Activated CD8-positive, alpha-beta memory T cell treated with anti-CD3 and anti-CD28 coated beads, Interleukin-2, amount 10 ng/mL, durations not matched to agents 7 days and 5 days (primary cell): Measurements from ENCODE around the gene PIK3R4. TPM values are rescaled to one million over a fixed set of nuclear protein-coding genes. Genes with fewer than 3 reads are reported as not detected.

Experiments
- ATAC-seq: fragments of 150-1000 bp; cut with Tn5 transposase; one replicate; pipeline ENCODE4 v1.10.0; 2021; ENCODE audit warnings: moderate library complexity
- CTCF ChIA-PET: fragments of 350-600 bp; sonication (Branson Sonifier 250); formaldehyde crosslinking; loops from one replicate; lab custom pipeline; 2021; ENCODE audit warnings: antibody characterized with exemption; lab: Charles Lee
- DNase-seq: peaks from one replicate; pipeline ENCODE4 v3.0.0-alpha.2; 2020
- H3K27ac Mint-ChIP-seq: one replicate; pipeline ENCODE4 v1.8.0; 2021; ENCODE audit warnings: mild to moderate bottlenecking, mixed read lengths
- H3K27me3 Mint-ChIP-seq: one replicate; pipeline ENCODE4 v1.8.0; 2021; ENCODE audit warnings: mixed read lengths
- H3K36me3 Mint-ChIP-seq: one replicate; pipeline ENCODE4 v1.8.0; 2021; ENCODE audit warnings: mild to moderate bottlenecking, mixed read lengths
- H3K4me1 Mint-ChIP-seq: one replicate; pipeline ENCODE4 v1.8.0; 2021; ENCODE audit warnings: mixed read lengths
- H3K4me3 Mint-ChIP-seq: one replicate; pipeline ENCODE4 v1.8.0; 2021; ENCODE audit warnings: mild to moderate bottlenecking, moderate library complexity, mixed read lengths
- H3K9me3 Mint-ChIP-seq: one replicate; pipeline ENCODE4 v1.8.0; 2022; ENCODE audit warnings: low read depth, mixed read lengths
- total RNA-seq, 2 experiments: library from RNA; stranded (reverse); gene quantifications; one replicate each; pipeline ENCODE4 v1.2.3, GENCODE V29; 2021

Gene PIK3R4
- total RNA-seq, 2 experiments from 2014 or later = 23.3 to 30.6 TPM

DNA sequence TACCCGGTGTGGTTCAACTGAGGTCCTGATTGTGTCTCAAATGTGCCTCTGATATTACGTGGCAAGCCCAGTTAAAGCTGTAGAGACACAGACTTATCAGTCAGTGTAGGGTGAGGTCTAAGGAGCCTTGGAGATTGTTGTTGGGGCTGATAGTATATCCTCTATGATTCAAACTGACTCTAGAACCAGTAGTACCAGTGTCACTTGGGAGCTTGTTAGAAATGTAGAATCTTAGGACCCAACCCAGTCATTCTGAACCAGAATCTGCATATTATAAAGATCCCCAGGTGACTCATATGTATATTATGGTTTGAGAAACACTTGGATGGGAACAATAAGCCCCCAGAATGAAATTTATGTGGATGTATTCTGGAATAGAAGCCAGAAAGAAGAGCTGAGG, 83.5 kb downstream of the PIK3R4 start:
- no peak overlapping the region for H3K27ac Mint-ChIP-seq
- H3K9me3 Mint-ChIP-seq = no peaks in the 10 kb centered on the region
- no peaks in the 10 kb centered on the region for H3K27me3 Mint-ChIP-seq
- CTCF ChIA-PET = no interaction called here
- DNase-seq (no peak), ATAC-seq (no peak)
- no peaks in the 10 kb centered on the region for H3K4me1 Mint-ChIP-seq
- peaks cover 4% of the 10 kb centered on the region for H3K36me3 Mint-ChIP-seq
- H3K4me3 Mint-ChIP-seq = no peak overlapping the region

DNA sequence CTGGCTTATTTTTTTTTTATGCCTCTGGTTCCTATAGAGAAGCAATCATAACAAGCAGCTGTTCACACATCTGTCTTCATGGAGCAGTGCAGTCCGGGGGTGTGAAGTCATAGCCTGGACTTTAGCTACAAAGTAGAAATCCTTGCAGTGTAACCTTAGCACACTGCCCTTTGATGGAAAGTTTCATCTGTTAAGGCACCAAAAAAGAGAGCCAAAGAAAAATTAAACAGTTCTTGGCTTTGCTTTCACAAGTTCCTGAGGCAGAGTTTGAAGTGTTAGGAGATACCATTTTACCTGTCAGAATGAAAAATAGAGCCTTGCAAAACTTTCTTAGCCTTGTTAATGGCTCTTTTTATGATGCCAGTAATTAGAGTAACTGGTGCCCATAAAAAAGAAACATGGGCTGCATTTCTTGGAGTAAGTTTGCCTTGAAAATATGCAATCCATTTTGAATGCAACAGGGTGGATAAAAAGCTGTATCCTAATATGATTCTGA, 84.1 kb downstream of the PIK3R4 start:
- ATAC-seq (no peak), DNase-seq (no peak)
- CTCF ChIA-PET = no interaction called here
- Mint-ChIP-seq H3K4me1 (no peaks in the 10 kb centered on the region), H3K9me3 (no peaks in the 10 kb centered on the region), H3K27ac (no peak overlapping the region), H3K36me3 (peaks cover 6% of the 10 kb centered on the region), H3K4me3 (no peak overlapping the region), H3K27me3 (no peaks in the 10 kb centered on the region)

DNA sequence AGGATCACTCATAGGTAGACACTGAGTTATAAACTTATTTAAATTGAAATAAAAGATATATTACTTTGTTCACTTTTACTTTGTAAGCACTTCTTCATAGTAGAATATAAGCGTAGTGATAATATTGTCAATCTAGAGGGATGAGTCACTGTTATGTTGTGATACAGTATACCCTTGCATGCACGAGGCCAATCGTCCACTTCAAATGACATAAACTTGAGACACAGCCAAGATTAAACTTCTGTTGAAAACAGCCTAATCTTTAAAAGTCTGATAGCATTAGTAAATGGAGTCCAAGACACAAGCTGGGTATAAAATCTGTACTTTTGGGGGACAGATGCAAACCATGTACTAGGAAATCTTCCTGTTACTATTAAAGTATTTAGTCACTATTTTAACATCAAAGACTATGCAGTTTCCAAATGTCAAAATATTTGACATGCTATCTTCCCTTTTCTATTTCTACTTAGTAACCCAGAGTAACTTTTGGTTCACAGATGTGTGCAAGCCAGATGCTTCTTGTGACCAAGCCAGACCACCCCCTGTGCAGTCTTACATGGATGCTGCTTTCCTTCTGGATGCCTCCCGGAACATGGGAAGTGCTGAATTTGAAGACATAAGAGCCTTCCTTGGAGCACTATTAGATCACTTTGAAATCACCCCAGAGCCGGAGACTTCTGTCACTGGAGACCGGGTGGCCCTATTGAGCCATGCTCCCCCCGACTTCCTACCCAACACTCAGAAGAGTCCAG, 85.3 kb downstream of the PIK3R4 start:
- no peaks in the 10 kb centered on the region for H3K4me1 Mint-ChIP-seq
- peaks cover 2% of the 10 kb centered on the region for H3K36me3 Mint-ChIP-seq
- no peak for ATAC-seq
- CTCF ChIA-PET = no interaction called here
- H3K27ac Mint-ChIP-seq = no peak overlapping the region
- H3K4me3 Mint-ChIP-seq = no peak overlapping the region
- no peaks in the 10 kb centered on the region for H3K27me3 Mint-ChIP-seq
- DNase-seq = no peak
- no peaks in the 10 kb centered on the region for H3K9me3 Mint-ChIP-seq

DNA sequence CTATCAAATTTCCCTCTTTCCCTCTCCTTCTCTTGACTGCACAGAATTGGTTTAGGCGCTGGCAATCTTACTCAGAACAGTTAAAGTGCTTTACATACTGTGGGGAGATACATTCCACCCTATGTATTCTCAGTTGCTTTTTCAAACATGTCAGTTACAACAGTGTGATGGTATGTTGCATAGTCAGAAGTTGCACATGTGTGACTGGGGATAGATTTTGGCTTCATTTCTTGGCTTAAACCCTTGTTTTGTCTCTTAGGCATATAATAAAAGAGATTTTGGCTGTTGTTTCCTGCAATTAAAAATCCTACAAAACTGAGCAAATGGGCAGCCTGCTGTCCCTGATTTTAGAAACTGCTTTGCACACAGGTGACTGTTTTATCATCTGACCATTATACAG, 86.7 kb downstream of the PIK3R4 start:
- no peaks in the 10 kb centered on the region for H3K9me3 Mint-ChIP-seq

DNA sequence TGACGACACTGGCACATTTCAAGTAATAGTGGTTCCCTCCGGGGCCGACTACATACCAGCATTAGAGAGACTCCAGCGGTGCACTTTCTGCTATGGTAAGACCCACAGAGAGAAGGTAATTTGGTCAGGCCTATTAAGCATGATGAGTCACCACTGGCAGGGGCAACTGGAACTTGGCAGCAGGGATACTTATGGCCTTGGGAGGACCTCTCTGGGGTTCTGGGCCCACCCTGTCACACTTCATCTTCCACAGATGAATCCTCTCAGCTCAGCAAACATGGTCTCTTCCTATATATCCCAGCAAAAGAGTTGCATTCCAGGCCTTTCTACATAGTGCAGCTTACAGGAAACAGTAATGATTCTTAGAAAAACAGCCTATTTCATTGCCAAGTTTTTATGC, 88.0 kb downstream of the PIK3R4 start:
- DNase-seq (no peak), ATAC-seq (no peak)
- CTCF ChIA-PET = no interaction called here
- H3K4me3 Mint-ChIP-seq = no peak overlapping the region
- H3K27ac Mint-ChIP-seq = no peak overlapping the region
- H3K36me3 Mint-ChIP-seq = peaks cover 2% of the 10 kb centered on the region
- H3K9me3 Mint-ChIP-seq = no peaks in the 10 kb centered on the region
- no peaks in the 10 kb centered on the region for H3K27me3 Mint-ChIP-seq
- no peaks in the 10 kb centered on the region for H3K4me1 Mint-ChIP-seq

More for the DNA sequence above, 86.7 kb downstream of the PIK3R4 start:
- Mint-ChIP-seq H3K27ac (no peak overlapping the region), H3K36me3 (peaks cover 2% of the 10 kb centered on the region), H3K27me3 (no peaks in the 10 kb centered on the region), H3K4me3 (no peak overlapping the region), H3K4me1 (no peaks in the 10 kb centered on the region)
- ATAC-seq (no peak), DNase-seq (no peak)
- CTCF ChIA-PET = no interaction called here

DNA sequence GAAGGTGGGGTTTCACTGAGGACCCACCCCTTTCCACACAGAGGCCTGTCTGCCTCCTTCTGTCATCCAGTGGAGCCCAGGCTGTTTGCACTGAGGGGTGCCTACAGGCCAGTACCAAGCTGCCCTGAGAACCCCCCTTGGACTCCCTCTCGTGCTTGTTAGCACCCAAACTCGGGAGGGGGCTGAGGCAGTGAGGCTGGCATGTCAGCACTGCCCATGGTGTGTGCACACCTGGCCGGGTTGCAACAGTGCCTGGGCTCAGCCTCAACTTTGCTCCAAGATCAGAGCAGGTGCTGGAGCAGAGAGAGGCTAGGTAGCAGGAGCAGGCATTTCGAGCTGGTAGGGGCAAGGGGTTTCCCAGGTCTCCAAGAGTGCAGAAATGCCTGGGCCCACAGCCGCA, 90.0 kb downstream of the PIK3R4 start:
- Mint-ChIP-seq H3K27ac (no peak overlapping the region), H3K4me3 (no peak overlapping the region), H3K9me3 (no peaks in the 10 kb centered on the region), H3K36me3 (peaks cover 2% of the 10 kb centered on the region), H3K4me1 (no peaks in the 10 kb centered on the region), H3K27me3 (no peaks in the 10 kb centered on the region)
- ATAC-seq (no peak), DNase-seq (no peak)
- CTCF ChIA-PET = no interaction called here

DNA sequence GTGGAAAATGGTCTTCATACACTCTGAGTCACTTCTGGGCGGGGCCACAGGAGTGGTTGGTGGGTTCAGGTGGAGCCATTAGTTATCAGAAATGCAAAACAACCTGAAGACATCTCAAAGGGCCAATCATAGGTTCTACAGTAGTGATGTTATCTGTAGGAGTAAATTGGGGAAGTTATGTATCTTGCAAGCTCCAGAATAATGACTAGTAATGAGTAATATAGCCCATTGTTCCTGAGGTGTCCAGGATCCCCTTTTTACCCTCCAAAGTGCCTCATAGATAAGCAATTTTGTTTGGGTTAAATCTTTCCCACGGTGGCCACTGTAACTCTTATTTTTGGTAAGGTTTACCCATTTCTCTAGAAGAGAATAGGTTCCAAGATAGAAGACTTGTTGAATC, 91.7 kb downstream of the PIK3R4 start:
- Mint-ChIP-seq H3K36me3 (peaks cover 2% of the 10 kb centered on the region), H3K27me3 (no peaks in the 10 kb centered on the region), H3K27ac (no peak overlapping the region), H3K9me3 (no peaks in the 10 kb centered on the region), H3K4me3 (no peak overlapping the region), H3K4me1 (no peaks in the 10 kb centered on the region)
- CTCF ChIA-PET = no interaction called here
- DNase-seq = no peak
- ATAC-seq = no peak

DNA sequence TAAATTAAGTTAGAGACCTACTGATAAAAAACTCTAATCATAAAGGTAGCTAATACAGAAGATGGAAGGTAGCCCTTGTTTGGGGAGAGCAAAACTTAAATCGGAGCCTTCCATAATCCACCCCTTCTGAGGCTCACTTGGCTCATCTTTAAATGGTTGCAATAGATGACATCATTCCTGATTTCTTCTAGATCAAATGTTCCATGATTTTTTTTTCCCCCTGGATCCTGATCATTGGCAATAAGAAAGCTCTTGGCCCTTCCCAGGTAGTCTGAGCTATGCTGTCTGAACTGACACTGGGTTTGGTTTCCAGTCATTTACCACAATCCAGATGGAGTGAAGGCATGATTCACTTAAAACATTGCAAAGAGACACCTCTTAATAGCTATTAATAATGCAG, 92.5 kb downstream of the PIK3R4 start:
- Mint-ChIP-seq H3K4me3 (no peak overlapping the region), H3K9me3 (no peaks in the 10 kb centered on the region), H3K27ac (no peak overlapping the region), H3K27me3 (no peaks in the 10 kb centered on the region), H3K36me3 (peaks cover 2% of the 10 kb centered on the region), H3K4me1 (no peaks in the 10 kb centered on the region)
- CTCF ChIA-PET = no interaction called here
- no peak for DNase-seq
- ATAC-seq = no peak

DNA sequence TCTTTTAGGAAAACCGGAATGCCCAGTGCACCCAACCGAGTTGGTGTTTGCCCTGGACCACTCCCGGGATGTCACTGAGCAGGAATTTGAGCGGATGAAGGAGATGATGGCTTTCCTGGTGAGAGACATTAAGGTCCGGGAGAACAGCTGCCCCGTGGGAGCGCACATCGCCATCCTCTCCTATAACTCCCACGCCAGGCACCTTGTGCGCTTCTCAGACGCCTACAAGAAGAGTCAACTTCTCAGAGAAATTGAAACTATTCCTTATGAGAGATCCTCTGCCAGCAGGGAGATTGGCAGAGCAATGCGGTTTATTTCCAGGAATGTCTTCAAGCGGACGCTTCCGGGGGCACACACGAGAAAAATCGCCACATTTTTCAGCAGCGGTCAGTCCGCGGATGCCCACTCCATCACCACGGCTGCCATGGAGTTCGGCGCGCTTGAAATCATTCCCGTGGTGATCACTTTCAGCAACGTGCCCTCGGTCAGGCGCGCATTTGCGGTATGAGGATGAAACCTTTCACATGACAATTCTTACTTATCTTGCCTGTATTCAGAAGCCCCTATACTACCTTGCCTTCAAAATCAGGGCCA, 97.5 kb downstream of the PIK3R4 start:
- no peaks in the 10 kb centered on the region for H3K36me3 Mint-ChIP-seq
- no peak overlapping the region for H3K27ac Mint-ChIP-seq
- CTCF ChIA-PET = no interaction called here
- ATAC-seq (no peak), DNase-seq (no peak)
- no peaks in the 10 kb centered on the region for H3K9me3 Mint-ChIP-seq
- H3K27me3 Mint-ChIP-seq = no peaks in the 10 kb centered on the region
- H3K4me1 Mint-ChIP-seq = no peaks in the 10 kb centered on the region
- H3K4me3 Mint-ChIP-seq = no peak overlapping the region

DNA sequence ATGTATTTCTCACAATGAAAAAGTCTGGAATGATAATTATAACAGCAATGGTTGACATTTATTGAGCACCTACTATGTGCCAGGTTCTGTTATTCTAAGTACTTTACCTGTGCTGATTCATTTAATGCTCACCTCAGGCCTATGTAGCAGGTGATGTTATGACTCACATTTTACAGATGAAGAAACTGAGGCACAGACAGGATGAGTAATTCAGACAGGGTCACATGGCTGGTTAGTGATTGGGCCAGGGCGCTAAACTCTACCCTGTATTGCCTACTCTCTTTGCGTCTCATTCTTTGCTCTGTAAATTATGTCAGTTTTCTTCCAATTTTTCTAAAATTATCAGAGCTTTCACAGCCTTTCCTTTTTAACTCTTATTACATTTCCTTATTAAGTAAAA, 98.3 kb downstream of the PIK3R4 start:
- DNase-seq (no peak), ATAC-seq (no peak)
- Mint-ChIP-seq H3K4me1 (no peaks in the 10 kb centered on the region), H3K4me3 (no peak overlapping the region), H3K9me3 (no peaks in the 10 kb centered on the region), H3K27ac (no peak overlapping the region), H3K36me3 (no peaks in the 10 kb centered on the region), H3K27me3 (peaks cover 5% of the 10 kb centered on the region)
- CTCF ChIA-PET = no interaction called here

DNA sequence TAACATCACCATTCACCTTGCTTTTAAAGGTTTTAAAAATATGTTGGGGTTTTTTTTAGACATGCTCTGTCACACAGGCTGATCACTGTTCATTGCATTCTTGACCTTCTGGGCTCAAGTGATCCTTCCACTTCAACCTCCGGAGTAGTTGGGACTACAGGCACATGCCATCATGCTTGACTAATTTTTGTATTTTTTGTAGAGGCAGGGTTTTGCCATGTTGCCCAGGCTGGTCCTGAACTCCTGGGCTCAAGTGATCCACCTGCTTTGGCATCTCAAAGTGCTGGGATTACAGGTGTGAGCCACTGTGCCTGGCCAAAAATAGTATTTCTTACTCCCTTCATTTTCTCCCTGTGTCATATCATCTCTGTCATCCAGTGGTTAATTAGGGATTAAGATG, 101.4 kb downstream of the PIK3R4 start:
- no peak for DNase-seq
- Mint-ChIP-seq H3K4me1 (no peaks in the 10 kb centered on the region), H3K27ac (no peak overlapping the region), H3K4me3 (no peak overlapping the region), H3K9me3 (no peaks in the 10 kb centered on the region), H3K36me3 (no peaks in the 10 kb centered on the region), H3K27me3 (peaks cover 18% of the 10 kb centered on the region)
- no peak for ATAC-seq
- CTCF ChIA-PET = no interaction called here

DNA sequence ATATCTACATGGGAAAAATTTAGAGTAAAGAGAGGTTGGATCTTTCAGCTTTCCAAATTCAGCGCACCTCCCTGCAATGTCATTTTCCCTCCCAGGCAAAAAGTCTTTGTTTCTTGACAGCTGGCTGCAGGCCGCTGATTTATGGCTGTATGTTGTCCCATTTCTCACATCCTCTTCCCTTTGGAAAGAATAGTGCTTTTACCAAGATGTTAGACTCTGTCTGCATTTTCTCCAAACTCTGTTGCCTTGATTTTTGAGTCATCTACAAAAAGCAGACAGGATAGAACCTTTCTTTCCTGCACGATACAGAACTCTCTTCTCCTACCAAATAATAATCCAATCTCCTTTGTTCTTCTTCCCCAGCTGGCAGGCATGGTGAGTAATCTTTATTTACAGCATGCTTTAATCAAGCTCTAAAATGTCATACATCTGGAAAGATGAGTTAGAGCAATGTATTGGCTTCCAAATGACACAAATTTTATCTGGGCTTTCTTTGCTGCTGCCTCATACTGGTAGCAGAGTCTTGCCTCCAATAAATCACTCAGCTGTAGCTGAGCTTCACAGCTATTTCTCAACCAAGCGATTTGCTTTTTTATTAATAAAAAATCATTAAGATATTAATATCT, 101.9 kb downstream of the PIK3R4 start:
- ATAC-seq = no peak
- Mint-ChIP-seq H3K4me1 (no peaks in the 10 kb centered on the region), H3K27me3 (peaks cover 22% of the 10 kb centered on the region), H3K27ac (no peak overlapping the region), H3K9me3 (no peaks in the 10 kb centered on the region), H3K36me3 (no peaks in the 10 kb centered on the region), H3K4me3 (no peak overlapping the region)
- CTCF ChIA-PET = no interaction called here
- DNase-seq = no peak

DNA sequence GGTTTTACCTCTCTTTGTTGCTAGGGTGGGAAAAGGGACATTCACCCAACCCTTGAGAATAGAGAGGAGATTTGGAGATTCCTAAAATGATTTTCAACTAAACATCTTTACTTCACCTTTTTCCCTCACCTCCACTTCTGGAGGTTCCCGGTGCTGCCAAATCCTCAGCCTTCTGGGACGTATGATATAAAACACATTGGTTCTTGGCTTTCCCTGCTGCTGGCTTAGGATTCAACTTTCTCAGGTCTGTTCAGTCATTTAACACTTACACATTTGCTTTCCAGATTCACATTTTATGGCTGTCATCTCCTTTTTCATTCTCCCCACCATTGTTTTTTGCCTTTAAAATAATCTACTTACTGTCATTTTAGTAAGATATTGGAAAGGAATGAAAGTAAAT, 106.6 kb downstream of the PIK3R4 start:
- Mint-ChIP-seq H3K36me3 (no peaks in the 10 kb centered on the region), H3K27ac (no peak overlapping the region), H3K4me3 (no peak overlapping the region), H3K9me3 (no peaks in the 10 kb centered on the region), H3K27me3 (peaks cover 22% of the 10 kb centered on the region), H3K4me1 (no peaks in the 10 kb centered on the region)
- DNase-seq (no peak), ATAC-seq (no peak)
- CTCF ChIA-PET = no interaction called here
